Heart right ventricle (tissue), 16 donors: ENCODE measurements around the gene ZNF185. TPM values are rescaled to one million over a fixed set of nuclear protein-coding genes. Genes with fewer than 3 reads are reported as not detected.

Experiments
- ATAC-seq, 8 donors: fragments of 200-7000 bp; cut with Tn5 transposase; one replicate each; pipeline ENCODE4 v1.9.1; 2020; ENCODE audit warnings: mild to moderate bottlenecking in 8 of 8, moderate library complexity in 8 of 8, moderate number of reproducible peaks in 1 of 8
- DNase-seq, 2 donors: peaks; one replicate each; pipeline ENCODE4 v3.0.0-alpha.2; 2020
- H3K27ac ChIP-seq, 10 donors: fragments of 200-600 bp; sonication (generic) in 2 of 10; one replicate each; pipeline versions ENCODE4 v1.5.0 to v1.8.0; 2020 to 2022; ENCODE audit warnings: mild to moderate bottlenecking in 3 of 10
- H3K27me3 ChIP-seq, 7 donors: fragments of 200-600 bp; one replicate each; pipeline ENCODE4 v1.8.0; 2021 to 2022; ENCODE audit warnings: mild to moderate bottlenecking in 2 of 7
- H3K36me3 ChIP-seq, 9 donors: fragments of 200-600 bp; sonication (generic) in 1 of 9; one replicate each; pipeline versions ENCODE4 v1.5.0 to v1.8.0; 2020 to 2022; ENCODE audit warnings: mild to moderate bottlenecking in 2 of 9
- H3K4me1 ChIP-seq, 9 donors: fragments of 200-600 bp; sonication (generic) in 1 of 9; one replicate each; pipeline versions ENCODE4 v1.5.0 to v1.8.0; 2020 to 2022; ENCODE audit warnings: mild to moderate bottlenecking in 4 of 9
- H3K4me3 ChIP-seq, 10 donors: fragments of 200-600 bp; sonication (generic) in 2 of 10; one replicate each; pipeline versions ENCODE4 v1.5.0 to v1.8.0; 2020 to 2022; ENCODE audit warnings: mild to moderate bottlenecking in 7 of 10, moderate library complexity in 2 of 10
- H3K9me3 ChIP-seq, 11 donors: fragments of 200-600 bp in 10 of 11; sonication (generic) in 2 of 11; one replicate each; pipeline versions ENCODE4 v1.5.0 to v1.8.0; 2013 to 2022; ENCODE audit warnings: mild to moderate bottlenecking in 2 of 11, control low read depth in 1 of 11, moderate library complexity in 1 of 11
- whole genome bisulfite sequencing, 2 donors: extraction: QIAGEN DNeasy Blood & Tissue Kit; methylation state at CpG; one replicate each; pipeline ENCODE4 v1.1.7; 2013; ENCODE audit warnings: inconsistent platforms in 1 of 2; 5-methylcytosine and 5-hydroxymethylcytosine counted together
- intact Hi-C, 10 donors: fragments of 100-400 bp; cut with DNase I; formaldehyde crosslinking; loops; one replicate each; pipeline versions ENCODE4 v1.11.1 to v1.14.2; 2022
- polyA plus RNA-seq, 2 donors: library from polyadenylated mRNA; stranded (reverse); fragments of 200-250 nt; gene quantifications; one replicate each; pipeline ENCODE4 v1.2.3, GENCODE V29; 2013
- total RNA-seq, 10 donors: library from RNA; stranded (reverse); fragmentation: NEBNext Ultra II Directional in 3 of 10; extraction: Animal tissue kit (Norgen Biotek cat#: 25700) in 3 of 10; gene quantifications; one replicate each; pipeline versions ENCODE4 v1.2.1 to v1.2.4, GENCODE V29; 2021 to 2023
- TF ChIP-seq, protein P1 (sequence below), 9 donors: fragments of 200-600 bp; sonication (generic) in 2 of 9; IDR thresholded peaks; one replicate each; pipeline versions ENCODE4 v1.5.0 to v1.8.0; 2021 to 2022; ENCODE audit warnings: antibody characterized with exemption in 9 of 9, mild to moderate bottlenecking in 5 of 9, moderate library complexity in 1 of 9
- donor health status: Arrhythmogenic right ventricular cardiomyopathy.
- donor health status: ischemic (EF 13 %, LVEDD 7.1; RV severe dilation, severe dysfunction).
- donor health status: healthy with polysubstance abuse.
- donor health status: DM: no; HTN: yes; CAD: no.
- donor health status: DM: no; HTN: no; CAD: no.
- donor health status: ischemic (EF 25% LVEDD 6.9; RV normal size, moderate dysfunction).
- donor health status: ischemic (EF 25% LVEDD 5.7; RV mildly dilated, moderate dysfunction).
- donor health status: healthy.
- donor health status: DM: yes; HTN: yes; CAD: no.
- donor health status: Ischemic cardiomyopathy.
- donor health status: ischemic (EF 35%, LVEDD 5.7; RV mildly dilated, moderate dysfunction).
- donor health status: nonischemic (EF 11% LVEDD 7.7; RV severe dilation, severe dysfunction).
- donor health status: DM: yes; HTN: yes; CAD: no.
- donor health status: PGD.
- donor health status: ischemic (EF 29% LVEDD 5.4; RV normal size, mild dysfunction).
- donor health status: nonischemic (EF 23%, LVEDD 6.1; RV moderate dilation, normal function).

Gene ZNF185
- total and polyA plus RNA-seq, 12 donors, result 0.51 to 4.5 (median 1.4) TPM

DNA sequence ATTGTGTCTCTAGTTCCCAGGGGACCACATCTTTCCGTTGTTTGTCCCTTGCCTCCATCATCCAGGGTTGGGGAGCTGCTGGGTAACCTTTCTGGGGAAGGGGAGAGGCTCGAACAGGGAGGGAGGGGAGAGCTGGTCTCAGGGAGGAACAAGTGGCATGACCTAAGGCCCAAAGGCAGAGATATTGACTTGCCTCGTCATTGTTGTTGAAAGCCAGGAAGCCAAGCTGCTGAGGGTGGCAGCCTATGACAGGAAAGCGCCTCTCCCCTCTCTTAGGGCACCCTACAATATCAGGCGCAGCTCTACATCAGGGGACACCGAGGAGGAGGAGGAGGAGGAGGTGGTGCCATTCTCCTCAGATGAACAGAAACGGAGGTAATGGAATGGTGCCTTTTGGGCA lies 20.8 kb downstream of the ZNF185 start:
- no peaks in the 10 kb centered on the region for H3K4me1 ChIP-seq
- no peaks in the 10 kb centered on the region for H3K36me3 ChIP-seq
- no peak overlapping the region for H3K4me3 ChIP-seq
- H3K27ac ChIP-seq, result no peak overlapping the region
- intact Hi-C loops, result no loop called here
- peaks cover 0 to 15% (median 0%) of the 10 kb centered on the region in 7 donors for H3K27me3 ChIP-seq
- 81 to 82% methylated on average over 5 to 7 of the region's 7 CpGs for WGBS, 2 donors
- no peak for DNase-seq
- no peak for ATAC-seq
- TF ChIP-seq, protein P1, sequence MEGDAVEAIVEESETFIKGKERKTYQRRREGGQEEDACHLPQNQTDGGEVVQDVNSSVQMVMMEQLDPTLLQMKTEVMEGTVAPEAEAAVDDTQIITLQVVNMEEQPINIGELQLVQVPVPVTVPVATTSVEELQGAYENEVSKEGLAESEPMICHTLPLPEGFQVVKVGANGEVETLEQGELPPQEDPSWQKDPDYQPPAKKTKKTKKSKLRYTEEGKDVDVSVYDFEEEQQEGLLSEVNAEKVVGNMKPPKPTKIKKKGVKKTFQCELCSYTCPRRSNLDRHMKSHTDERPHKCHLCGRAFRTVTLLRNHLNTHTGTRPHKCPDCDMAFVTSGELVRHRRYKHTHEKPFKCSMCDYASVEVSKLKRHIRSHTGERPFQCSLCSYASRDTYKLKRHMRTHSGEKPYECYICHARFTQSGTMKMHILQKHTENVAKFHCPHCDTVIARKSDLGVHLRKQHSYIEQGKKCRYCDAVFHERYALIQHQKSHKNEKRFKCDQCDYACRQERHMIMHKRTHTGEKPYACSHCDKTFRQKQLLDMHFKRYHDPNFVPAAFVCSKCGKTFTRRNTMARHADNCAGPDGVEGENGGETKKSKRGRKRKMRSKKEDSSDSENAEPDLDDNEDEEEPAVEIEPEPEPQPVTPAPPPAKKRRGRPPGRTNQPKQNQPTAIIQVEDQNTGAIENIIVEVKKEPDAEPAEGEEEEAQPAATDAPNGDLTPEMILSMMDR (IDR thresholded peaks at IDR 0.05), result no peak
- no peaks in the 10 kb centered on the region for H3K9me3 ChIP-seq

DNA sequence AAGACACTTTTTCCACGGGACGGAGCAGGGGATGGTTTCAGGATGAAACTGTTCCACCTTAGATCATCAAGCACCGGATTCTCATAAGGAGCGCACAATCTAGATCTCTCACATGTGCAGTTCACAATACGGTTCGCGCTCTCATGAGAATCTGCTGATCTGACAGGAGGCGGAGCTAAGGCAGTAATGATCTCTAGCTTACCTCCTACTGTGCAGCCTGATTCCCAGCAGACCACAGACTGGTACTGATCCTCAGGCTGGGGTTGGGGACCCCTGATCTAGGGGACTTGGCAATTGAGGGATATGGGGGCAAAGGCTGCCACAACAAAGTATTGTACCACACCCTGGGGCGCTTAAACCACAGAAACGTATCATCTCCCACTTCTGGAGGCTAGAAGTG lies 25.7 kb downstream of the ZNF185 start:
- Histone ChIP-seq H3K4me1 (peaks cover 0 to 4% (median 0%) of the 10 kb centered on the region in 9 donors), H3K27ac (no peak overlapping the region), H3K27me3 (no peaks in the 10 kb centered on the region), H3K9me3 (no peaks in the 10 kb centered on the region), H3K4me3 (no peak overlapping the region), H3K36me3 (no peaks in the 10 kb centered on the region)
- 80 to 93% methylated on average over 10 of the region's 10 CpGs for WGBS, 2 donors
- intact Hi-C loops, result no loop called here
- TF ChIP-seq, protein P1 (IDR thresholded peaks at IDR 0.05), result no peak
- DNase-seq (no peak), ATAC-seq (no peak)

DNA sequence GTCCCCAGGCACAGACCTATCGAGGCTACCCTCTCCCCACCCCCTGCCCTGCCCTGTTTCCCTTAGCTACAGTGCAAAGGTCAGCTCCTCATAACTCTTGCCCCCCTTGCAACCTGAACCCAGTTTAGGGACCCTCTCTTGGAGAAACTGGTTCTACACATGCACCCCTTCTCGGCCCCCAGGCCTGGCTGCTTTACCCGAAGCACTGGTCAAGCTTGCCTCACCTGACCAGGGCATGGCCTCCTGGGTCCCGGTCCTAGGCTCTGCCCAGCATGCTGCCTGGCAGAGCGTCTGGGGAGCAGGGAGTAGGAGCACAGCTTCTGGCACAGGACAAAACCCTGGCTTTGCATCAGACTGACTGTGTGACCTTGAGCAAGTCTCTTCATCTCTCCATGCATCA lies 28.0 kb downstream of the ZNF185 start:
- Histone ChIP-seq H3K4me1 (peaks cover 0 to 4% (median 0%) of the 10 kb centered on the region in 9 donors), H3K9me3 (no peaks in the 10 kb centered on the region), H3K27ac (no peak overlapping the region), H3K36me3 (no peaks in the 10 kb centered on the region), H3K4me3 (no peak overlapping the region), H3K27me3 (peaks cover 0 to 13% (median 0%) of the 10 kb centered on the region in 7 donors)
- TF ChIP-seq, protein P1 (IDR thresholded peaks at IDR 0.05), result no peak
- 86 to 96% methylated on average over 4 to 5 of the region's 5 CpGs for WGBS, 2 donors
- no peak for DNase-seq
- no peak for ATAC-seq
- intact Hi-C loops, result no loop called here

DNA sequence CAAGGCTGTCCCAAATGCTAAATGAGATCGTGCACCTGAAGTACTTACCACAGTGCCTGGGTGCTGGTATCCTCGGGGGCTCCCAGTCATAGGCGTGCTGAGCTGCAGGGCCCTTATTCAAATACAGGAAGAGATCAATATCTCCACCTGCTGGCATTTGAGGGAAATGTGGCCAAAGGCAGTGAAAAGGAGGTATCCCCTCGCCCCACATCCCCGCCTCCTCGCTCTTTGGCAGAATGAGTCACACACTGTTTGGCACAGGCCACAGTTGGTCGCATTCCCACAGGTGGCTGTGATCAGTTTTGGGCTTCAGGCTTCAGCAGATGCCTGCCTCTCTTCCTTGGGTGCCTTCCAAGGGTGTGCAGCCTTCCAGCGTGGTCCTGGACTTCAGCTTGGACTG lies 28.4 kb downstream of the ZNF185 start:
- TF ChIP-seq, protein P1 (IDR thresholded peaks at IDR 0.05), result peak in 8 of 9 donors; percentile 5 to 48 (median 24)
- peaks cover 0 to 18% (median 0%) of the 10 kb centered on the region in 7 donors for H3K27me3 ChIP-seq
- DNase-seq, result no peak
- H3K9me3 ChIP-seq, result no peaks in the 10 kb centered on the region
- H3K4me3 ChIP-seq, result no peak overlapping the region
- 27 to 42% methylated on average over 8 of the region's 8 CpGs for WGBS, 2 donors
- H3K36me3 ChIP-seq, result no peaks in the 10 kb centered on the region
- no peak overlapping the region for H3K27ac ChIP-seq
- ATAC-seq, result peak in 1 of 8 donors; percentile 13
- peaks cover 0 to 4% (median 0%) of the 10 kb centered on the region in 9 donors for H3K4me1 ChIP-seq
- intact Hi-C loops, result no loop called here
